Vagina (tissue), 2 donors: ENCODE measurements around the gene HJURP.

Source experiments
- POLR2AphosphoS5 ChIP-seq, 2 donors: sonication (generic); formaldehyde crosslinking; IDR thresholded peaks; one replicate each; pipeline ENCODE4 v1.9.0; 2017; ENCODE audit warnings: antibody characterized with exemption in 2 of 2, mild to moderate bottlenecking in 2 of 2, low read depth in 1 of 2; ENCODE audit not compliant: insufficient read depth in 1 of 2
- TF ChIP-seq, protein P1 (sequence below), 3 experiments: fragments of 450-650 bp in 2 of 3; fragments of 200-600 bp in 1 of 3; sonication (generic) in 1 of 3; IDR thresholded peaks; one replicate each; pipeline ENCODE4 v1.5.1; 2017 to 2019; ENCODE audit warnings: antibody characterized with exemption in 3 of 3, mild to moderate bottlenecking in 2 of 3, moderate library complexity in 2 of 3

DNA sequence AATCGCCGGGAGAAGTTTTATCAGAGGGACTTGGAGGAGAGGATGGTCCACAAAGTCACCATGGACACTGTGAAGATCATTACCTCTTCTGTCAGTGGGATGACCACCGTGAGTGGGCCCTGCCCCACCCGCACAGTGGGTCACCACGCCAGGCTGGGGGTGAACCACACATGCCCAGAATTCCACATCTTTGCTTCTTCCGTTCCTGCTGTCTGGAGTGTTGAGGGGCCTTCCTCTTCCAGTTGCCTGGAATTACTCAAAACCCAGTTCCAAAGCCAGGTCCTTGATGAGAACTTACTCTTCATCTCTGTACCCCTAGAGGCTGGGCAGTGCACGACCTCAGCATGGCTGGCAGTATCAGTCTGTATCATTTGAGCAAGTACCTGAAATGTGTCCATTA, 54.1 kb downstream of the HJURP start:
- TF ChIP-seq, protein P1, sequence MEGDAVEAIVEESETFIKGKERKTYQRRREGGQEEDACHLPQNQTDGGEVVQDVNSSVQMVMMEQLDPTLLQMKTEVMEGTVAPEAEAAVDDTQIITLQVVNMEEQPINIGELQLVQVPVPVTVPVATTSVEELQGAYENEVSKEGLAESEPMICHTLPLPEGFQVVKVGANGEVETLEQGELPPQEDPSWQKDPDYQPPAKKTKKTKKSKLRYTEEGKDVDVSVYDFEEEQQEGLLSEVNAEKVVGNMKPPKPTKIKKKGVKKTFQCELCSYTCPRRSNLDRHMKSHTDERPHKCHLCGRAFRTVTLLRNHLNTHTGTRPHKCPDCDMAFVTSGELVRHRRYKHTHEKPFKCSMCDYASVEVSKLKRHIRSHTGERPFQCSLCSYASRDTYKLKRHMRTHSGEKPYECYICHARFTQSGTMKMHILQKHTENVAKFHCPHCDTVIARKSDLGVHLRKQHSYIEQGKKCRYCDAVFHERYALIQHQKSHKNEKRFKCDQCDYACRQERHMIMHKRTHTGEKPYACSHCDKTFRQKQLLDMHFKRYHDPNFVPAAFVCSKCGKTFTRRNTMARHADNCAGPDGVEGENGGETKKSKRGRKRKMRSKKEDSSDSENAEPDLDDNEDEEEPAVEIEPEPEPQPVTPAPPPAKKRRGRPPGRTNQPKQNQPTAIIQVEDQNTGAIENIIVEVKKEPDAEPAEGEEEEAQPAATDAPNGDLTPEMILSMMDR (IDR thresholded peaks at IDR 0.05): no peak
- TF ChIP-seq POLR2AphosphoS5 (IDR thresholded peaks at IDR 0.05; ENCODE audit: insufficient read depth in 1 of 2, low read depth in 1 of 2): no peak
